Upper lobe of left lung (tissue), 6 donors: Measurements from ENCODE around the gene PNPLA6. TPM values are rescaled to one million over a fixed set of nuclear protein-coding genes. Genes with fewer than 3 reads are reported as not detected.

Experiments used
- ATAC-seq, 2 donors: fragments of 200-7000 bp; cut with Tn5 transposase; one replicate each; pipeline ENCODE4 v1.9.1; 2022; ENCODE audit warnings: mild to moderate bottlenecking in 2 of 2, moderate library complexity in 2 of 2; ENCODE audit not compliant: low FRiP score in 2 of 2
- DNase-seq, 2 donors: peaks; one replicate each; pipeline ENCODE4 v3.0.0-alpha.2; 2019 to 2020
- H3K27ac ChIP-seq, 4 donors: fragments of 200-600 bp; sonication (generic); one replicate each; pipeline ENCODE4 v1.5.1; 2016 to 2019
- H3K27me3 ChIP-seq, 4 donors: fragments of 200-600 bp; sonication (generic); one replicate each; pipeline ENCODE4 v1.5.1; 2017 to 2019
- H3K36me3 ChIP-seq, 4 donors: fragments of 200-600 bp; sonication (generic); one replicate each; pipeline ENCODE4 v1.5.1; 2016 to 2019
- H3K4me1 ChIP-seq, 4 donors: fragments of 200-600 bp; sonication (generic); one replicate each; pipeline ENCODE4 v1.5.1; 2018 to 2019
- H3K4me3 ChIP-seq, 4 donors: fragments of 200-600 bp; sonication (generic); one replicate each; pipeline ENCODE4 v1.5.1; 2017 to 2019; ENCODE audit warnings: mild to moderate bottlenecking in 2 of 4, moderate library complexity in 1 of 4
- H3K9me3 ChIP-seq, 4 donors: fragments of 200-600 bp; sonication (generic); one replicate each; pipeline ENCODE4 v1.5.1; 2018 to 2019
- CTCF ChIP-seq, 6 experiments: fragments of 450-650 bp in 4 of 6; fragments of 200-600 bp in 2 of 6; sonication (generic) in 2 of 6; IDR thresholded peaks; one replicate each; pipeline ENCODE4 v1.5.1; 2016 to 2019; ENCODE audit warnings: antibody characterized with exemption in 6 of 6
- EP300 ChIP-seq, 4 donors: sonication (generic); formaldehyde crosslinking; IDR thresholded peaks; one replicate each; pipeline ENCODE4 v1.5.1; 2017; ENCODE audit warnings: antibody characterized with exemption in 4 of 4, control low read depth in 2 of 4
- POLR2A ChIP-seq, 4 donors: fragments of 450-650 bp; IDR thresholded peaks; one replicate each; pipeline ENCODE4 v1.5.1; 2016 to 2017; ENCODE audit warnings: antibody characterized with exemption in 4 of 4, mild to moderate bottlenecking in 2 of 4
- POLR2AphosphoS5 ChIP-seq, 2 donors: sonication (generic); formaldehyde crosslinking; IDR thresholded peaks; one replicate each; pipeline ENCODE4 v1.5.1; 2017; ENCODE audit warnings: antibody characterized with exemption in 2 of 2
- WGBS, 2 donors: methylation state at CpG; one replicate each; pipeline ENCODE4 v1.1.5; 2017 to 2018; 5-methylcytosine and 5-hydroxymethylcytosine counted together
- total RNA-seq, 6 donors: library from RNA; depleted of rRNA in 4 of 6; stranded (reverse); fragments of >200 nt in 4 of 6; gene quantifications; one replicate each; pipeline versions ENCODE4 v1.1.0 to v1.2.1, GENCODE V29; 2016 to 2021
- donor health status: DM: no; HTN: no; CAD: no; lungs with moderate emphysema.
- donor health status: DM: no; HTN: yes; CAD: no; lungs with severe emphysema.

The PNPLA6 gene
- total RNA-seq, 6 donors from 2014 or later, result 125 to 412 (median 328) TPM

GRCh38 chr19:7524992-7525739 is 10.4 kb upstream of the PNPLA6 start:
- TF ChIP-seq CTCF (IDR thresholded peaks at IDR 0.05) (no peak), POLR2A (IDR thresholded peaks at IDR 0.05) (no peak), POLR2AphosphoS5 (IDR thresholded peaks at IDR 0.05) (no peak), EP300 (IDR thresholded peaks at IDR 0.05) (no peak)
- ATAC-seq (no peak), DNase-seq (no peak)
- no peak overlapping the region for H3K27ac ChIP-seq
- H3K27me3 ChIP-seq, result no peaks in the 10 kb centered on the region
- no peak overlapping the region for H3K4me3 ChIP-seq
- WGBS, 2 donors, result 95 to 97% methylated on average over 12 to 20 of the region's 20 CpGs
- H3K9me3 ChIP-seq, result no peaks in the 10 kb centered on the region
- H3K4me1 ChIP-seq, result peaks cover 18 to 28% (median 20%) of the 10 kb centered on the region in 4 donors
- peaks cover 7 to 60% (median 50%) of the 10 kb centered on the region in 4 donors for H3K36me3 ChIP-seq

GRCh38 chr19:7526059-7526929 is 9.2 kb upstream of the PNPLA6 start:
- Histone ChIP-seq H3K9me3 (no peaks in the 10 kb centered on the region), H3K27ac (no peak overlapping the region), H3K36me3 (peaks cover 7 to 63% (median 52%) of the 10 kb centered on the region in 4 donors), H3K4me1 (peaks cover 18 to 28% (median 20%) of the 10 kb centered on the region in 4 donors), H3K4me3 (no peak overlapping the region), H3K27me3 (no peaks in the 10 kb centered on the region)
- 72 to 90% methylated on average over 8 to 31 of the region's 31 CpGs for WGBS, 2 donors
- no peak for DNase-seq
- TF ChIP-seq POLR2A (IDR thresholded peaks at IDR 0.05) (no peak), CTCF (IDR thresholded peaks at IDR 0.05) (no peak), POLR2AphosphoS5 (IDR thresholded peaks at IDR 0.05) (no peak), EP300 (IDR thresholded peaks at IDR 0.05) (no peak)
- ATAC-seq, result no peak

GRCh38 chr19:7527516-7528191 is 7.9 kb upstream of the PNPLA6 start:
- H3K27ac ChIP-seq, result no peak overlapping the region
- ATAC-seq (peak in 1 of 2 donors; percentile 59), DNase-seq (peak; percentile 60 to 86)
- H3K27me3 ChIP-seq, result no peaks in the 10 kb centered on the region
- no peaks in the 10 kb centered on the region for H3K9me3 ChIP-seq
- peaks cover 12 to 21% (median 13%) of the 10 kb centered on the region in 4 donors for H3K4me1 ChIP-seq
- WGBS, 2 donors, result 75 to 90% methylated on average over 15 to 21 of the region's 25 CpGs
- TF ChIP-seq POLR2AphosphoS5 (IDR thresholded peaks at IDR 0.05) (no peak), EP300 (IDR thresholded peaks at IDR 0.05) (no peak)
- peaks cover 7 to 67% (median 54%) of the 10 kb centered on the region in 4 donors for H3K36me3 ChIP-seq
- no peak overlapping the region for H3K4me3 ChIP-seq

- 92 to 94% methylated on average over 2 to 7 of the region's 7 CpGs for whole genome bisulfite sequencing, 2 donors
- DNase-seq (peak in 1 of 2 donors; percentile 58), ATAC-seq (no peak)
- Histone ChIP-seq H3K36me3 (peaks cover 7 to 67% (median 54%) of the 10 kb centered on the region in 4 donors), H3K27me3 (no peaks in the 10 kb centered on the region), H3K9me3 (no peaks in the 10 kb centered on the region), H3K4me3 (no peak overlapping the region), H3K27ac (no peak overlapping the region), H3K4me1 (peaks cover 8 to 19% (median 10%) of the 10 kb centered on the region in 4 donors)
- TF ChIP-seq POLR2A (IDR thresholded peaks at IDR 0.05) (no peak), CTCF (IDR thresholded peaks at IDR 0.05) (no peak), EP300 (IDR thresholded peaks at IDR 0.05) (no peak), POLR2AphosphoS5 (IDR thresholded peaks at IDR 0.05) (no peak)
These were observed 7.4 kb upstream of the PNPLA6 start for GRCh38 chr19:7528192-7528519.
